Lower lobe of right lung (tissue), 2 donors: ENCODE measurements around the gene SYT15B. TPM values are rescaled to one million over a fixed set of nuclear protein-coding genes. Genes with fewer than 3 reads are reported as not detected.
"Not testable (repeated sequence)": the region's sequence is repeated elsewhere in the genome, so short reads cannot be mapped to it uniquely, and the experiment has no call there.

Source experiments
- ATAC-seq, 2 donors: fragments of 200-7000 bp; cut with Tn5 transposase; one replicate each; pipeline ENCODE4 v1.9.1; 2020 to 2022; ENCODE audit warnings: mild to moderate bottlenecking in 2 of 2, moderate library complexity in 2 of 2
- DNase-seq: peaks from one replicate; pipeline ENCODE4 v3.0.0-alpha.2; 2020
- H3K27ac ChIP-seq: fragments of 200-600 bp; one replicate; pipeline ENCODE4 v1.8.0; 2022
- H3K27me3 ChIP-seq: fragments of 200-600 bp; one replicate; pipeline ENCODE4 v1.8.0; 2022; ENCODE audit warnings: low read depth
- H3K36me3 ChIP-seq: fragments of 200-600 bp; one replicate; pipeline ENCODE4 v1.8.0; 2022; ENCODE audit warnings: mild to moderate bottlenecking
- H3K4me1 ChIP-seq: fragments of 200-600 bp; one replicate; pipeline ENCODE4 v1.8.0; 2022
- H3K4me3 ChIP-seq: fragments of 200-600 bp; one replicate; pipeline ENCODE4 v1.8.0; 2022; ENCODE audit warnings: mild to moderate bottlenecking
- H3K9me3 ChIP-seq: fragments of 200-600 bp; one replicate; pipeline ENCODE4 v1.8.0; 2022
- CTCF ChIP-seq: fragments of 200-600 bp; IDR thresholded peaks from one replicate; pipeline ENCODE4 v1.8.0; 2022; ENCODE audit warnings: antibody characterized with exemption, mild to moderate bottlenecking
- intact Hi-C: fragments of 100-400 bp; cut with DNase I; formaldehyde crosslinking; loops from one replicate; pipeline ENCODE4 v1.11.0; 2022
- long read RNA-seq: library from polyadenylated mRNA; unstranded; transcript quantifications from one replicate; pipeline ENCODE4 v2.0.0, GENCODE V29; 2021
- total RNA-seq: library from RNA; stranded (reverse); fragmentation: NEBNext Ultra II Directional; extraction: Animal tissue kit (Norgen Biotek cat#: 25700); gene quantifications from one replicate; pipeline ENCODE4 v1.2.1, GENCODE V29; 2021
- donor health status: DM: no; HTN: yes; CAD: no; lungs with severe emphysema.

The SYT15B gene
- 40.6 TPM for total RNA-seq
- long read RNA-seq, full-length matches to known transcripts, result 9 of 74 reads
- long read RNA-seq, partial matches to known transcripts, result 8 of 74 reads
- long read RNA-seq, other reads (novel, unspliced or antisense), result 57 of 74 reads

- H3K4me3 ChIP-seq, result peak within 1 kb of the TSS; percentile 44
- H3K9me3 ChIP-seq, H3K27me3 ChIP-seq, H3K36me3 ChIP-seq, DNase-seq, H3K4me1 ChIP-seq, intact Hi-C loops: not testable (repeated sequence)
- peak within 1 kb of the TSS; percentile 56 for H3K27ac ChIP-seq
- peak in 1 of 2 donors; percentile 4 for ATAC-seq
Observed at GRCh38 chr10:47763554-47764175, at the start of gene SYT15B. SYT15B (minus strand) TSS chr10:47763592; CDS start chr10:47762640, 952 bp downstream.

- H3K27me3 ChIP-seq, ATAC-seq, intact Hi-C loops, H3K4me3 ChIP-seq, DNase-seq, H3K27ac ChIP-seq, H3K36me3 ChIP-seq, H3K4me1 ChIP-seq, H3K9me3 ChIP-seq: not testable (repeated sequence)
Observed at GRCh38 chr10:47779590-47779989, 16.2 kb upstream of the SYT15B start.

GRCh38 chr10:47775361-47776231 is 12.2 kb upstream of the SYT15B start:
- DNase-seq (peak; percentile 46), ATAC-seq (peak; percentile 89 to 91)
- intact Hi-C loops, result not testable (repeated sequence)

GRCh38 chr10:47770745-47771144 is 7.4 kb upstream of the SYT15B start:
- not testable (repeated sequence) for H3K36me3 ChIP-seq, ATAC-seq, H3K9me3 ChIP-seq

More at GRCh38 chr10:47775361-47776231, 12.2 kb upstream of the SYT15B start:
- not testable (repeated sequence) for H3K4me1 ChIP-seq, H3K9me3 ChIP-seq, H3K27ac ChIP-seq, H3K4me3 ChIP-seq, H3K36me3 ChIP-seq, H3K27me3 ChIP-seq
- TF ChIP-seq CTCF, result peak; percentile 41

GRCh38 chr10:47768578-47769115 is 5.3 kb upstream of the SYT15B start:
- DNase-seq, H3K9me3 ChIP-seq, H3K4me1 ChIP-seq, intact Hi-C loops, H3K27ac ChIP-seq, H3K36me3 ChIP-seq, H3K27me3 ChIP-seq, H3K4me3 ChIP-seq: not testable (repeated sequence)
- ATAC-seq, result peak; percentile 14 to 45

More at GRCh38 chr10:47770745-47771144, 7.4 kb upstream of the SYT15B start:
- DNase-seq, H3K4me1 ChIP-seq, H3K27ac ChIP-seq, H3K4me3 ChIP-seq, H3K27me3 ChIP-seq, intact Hi-C loops: not testable (repeated sequence)

GRCh38 chr10:47768085-47768484 is 4.7 kb upstream of the SYT15B start:
- DNase-seq, H3K27me3 ChIP-seq, H3K9me3 ChIP-seq, intact Hi-C loops, H3K36me3 ChIP-seq, H3K4me3 ChIP-seq, ATAC-seq, H3K27ac ChIP-seq, H3K4me1 ChIP-seq: not testable (repeated sequence)

- intact Hi-C loops, DNase-seq, H3K36me3 ChIP-seq: not testable (repeated sequence)
Observed at GRCh38 chr10:47767236-47767635, 3.8 kb upstream of the SYT15B start.

GRCh38 chr10:47765232-47765631 is 1.8 kb upstream of the SYT15B start:
- intact Hi-C loops, ATAC-seq, H3K27me3 ChIP-seq, H3K4me1 ChIP-seq, H3K27ac ChIP-seq, H3K36me3 ChIP-seq, DNase-seq, H3K4me3 ChIP-seq, H3K9me3 ChIP-seq: not testable (repeated sequence)

More at GRCh38 chr10:47767236-47767635, 3.8 kb upstream of the SYT15B start:
- H3K27me3 ChIP-seq, H3K4me1 ChIP-seq, H3K4me3 ChIP-seq, H3K27ac ChIP-seq, H3K9me3 ChIP-seq, ATAC-seq: not testable (repeated sequence)

GRCh38 chr10:47762674-47763553 is 478 bp downstream of the SYT15B start:
- H3K9me3 ChIP-seq, H3K4me1 ChIP-seq, H3K27me3 ChIP-seq, intact Hi-C loops, H3K36me3 ChIP-seq: not testable (repeated sequence)
- H3K4me3 ChIP-seq, result peak overlapping the region; percentile 44
- ATAC-seq (peak; percentile 72 to 76), DNase-seq (peak; percentile 45)
- peak overlapping the region; percentile 56 for H3K27ac ChIP-seq

GRCh38 chr10:47758855-47759254 is 4.5 kb downstream of the SYT15B start:
- H3K4me3 ChIP-seq, H3K27ac ChIP-seq, H3K9me3 ChIP-seq, H3K4me1 ChIP-seq, H3K27me3 ChIP-seq, intact Hi-C loops, DNase-seq, H3K36me3 ChIP-seq: not testable (repeated sequence)
- peak; percentile 84 to 85 for ATAC-seq

- H3K27me3 ChIP-seq, H3K36me3 ChIP-seq, H3K4me1 ChIP-seq, H3K4me3 ChIP-seq, H3K9me3 ChIP-seq, intact Hi-C loops, DNase-seq, H3K27ac ChIP-seq: not testable (repeated sequence)
- ATAC-seq, result peak in 1 of 2 donors; percentile 16
Observed at GRCh38 chr10:47756169-47756568, 7.2 kb downstream of the SYT15B start.

GRCh38 chr10:47753871-47754270 is 9.5 kb downstream of the SYT15B start:
- intact Hi-C loops, ATAC-seq: not testable (repeated sequence)

More at GRCh38 chr10:47753871-47754270, 9.5 kb downstream of the SYT15B start:
- not testable (repeated sequence) for H3K27ac ChIP-seq, H3K4me1 ChIP-seq, H3K9me3 ChIP-seq, H3K4me3 ChIP-seq, DNase-seq, H3K36me3 ChIP-seq, H3K27me3 ChIP-seq
